Cardiac muscle cell (in vitro differentiated cells and primary cell): ENCODE measurements around the gene PRUNE2. TPM values are rescaled to one million over a fixed set of nuclear protein-coding genes. Genes with fewer than 3 reads are reported as not detected.

Source experiments
- DNase-seq, 2 donors: peaks; one replicate each; pipeline versions ENCODE4 v3.0.0 to v3.0.0-alpha.2; 2010 to 2017; ENCODE audit warnings: low read depth in 1 of 2, low spot score in 1 of 2
- H3K27ac ChIP-seq: fragments of 200-600 bp; sonication (generic); 2 replicates; pipeline ENCODE4 v1.5.1; 2016
- H3K27me3 ChIP-seq: fragments of 200-600 bp; sonication (generic); 2 replicates; pipeline ENCODE4 v1.6.0; 2016; ENCODE audit warnings: control low read depth
- H3K36me3 ChIP-seq: fragments of 200-600 bp; sonication (generic); 2 replicates; pipeline ENCODE4 v1.5.1; 2016; ENCODE audit warnings: control low read depth
- H3K4me1 ChIP-seq: fragments of 200-600 bp; sonication (generic); 2 replicates; pipeline ENCODE4 v1.8.1; 2017; ENCODE audit warnings: low read depth, mild to moderate bottlenecking, mixed run types
- H3K4me3 ChIP-seq: fragments of 200-600 bp; sonication (generic); 2 replicates; pipeline ENCODE4 v1.5.1; 2016; ENCODE audit warnings: mild to moderate bottlenecking
- H3K9me3 ChIP-seq: fragments of 200-600 bp; sonication (generic); 2 replicates; pipeline ENCODE4 v1.5.1; 2017; ENCODE audit warnings: low read depth, mild to moderate bottlenecking, control low read depth
- CTCF ChIP-seq: IDR thresholded peaks from 2 replicates; pipeline ENCODE4 v1.5.1; 2012; ENCODE audit warnings: low read depth, mild to moderate bottlenecking, low read length
- polyA plus RNA-seq: library from polyadenylated mRNA; unstranded; fragments of >200 nt; fragmentation: Nextera tagmentation; extraction: Ambion mirVana; gene quantifications from 2 replicates; pipeline ENCODE4 v1.2.1, GENCODE V29; 2016
- total RNA-seq: library from RNA; depleted of rRNA; stranded (reverse); fragments of >200 nt; gene quantifications from 2 replicates; pipeline ENCODE4 v1.2.3, GENCODE V29; 2016

The PRUNE2 gene
- total and polyA plus RNA-seq, 2 experiments from 2014 or later: 5.5 to 14.4 TPM

GRCh38 chr9:76619640-76620039, 286.3 kb downstream of the PRUNE2 start:
- Histone ChIP-seq H3K4me1 (peaks cover 12% of the 10 kb centered on the region), H3K36me3 (no peaks in the 10 kb centered on the region), H3K9me3 (no peaks in the 10 kb centered on the region), H3K27me3 (no peaks in the 10 kb centered on the region), H3K27ac (no peak overlapping the region), H3K4me3 (no peak overlapping the region)
- peak in 1 of 2 donors; percentile 60 for DNase-seq
- no peak for TF ChIP-seq CTCF

DNA sequence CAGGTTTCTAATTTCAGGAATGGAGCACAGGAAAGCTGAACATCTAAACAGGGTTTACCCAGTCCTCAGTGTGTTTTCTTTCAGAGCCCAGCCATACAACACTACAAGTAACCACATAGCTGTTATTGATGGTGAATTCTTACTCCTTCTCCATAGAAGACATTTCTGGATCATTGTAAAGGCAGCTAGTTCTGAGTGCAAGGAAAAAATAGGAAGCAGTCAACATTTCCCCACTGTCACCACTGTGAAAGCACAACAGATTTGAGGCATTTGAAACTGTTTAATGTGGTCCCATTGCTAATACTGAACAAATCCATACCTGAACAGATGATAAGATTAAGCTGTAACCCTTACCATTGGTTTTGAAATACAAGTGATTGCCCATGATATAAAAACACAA, 286.7 kb downstream of the PRUNE2 start:
- no peak for TF ChIP-seq CTCF
- Histone ChIP-seq H3K27ac (no peak overlapping the region), H3K4me1 (peaks cover 12% of the 10 kb centered on the region), H3K27me3 (no peaks in the 10 kb centered on the region), H3K36me3 (no peaks in the 10 kb centered on the region), H3K4me3 (no peak overlapping the region), H3K9me3 (no peaks in the 10 kb centered on the region)
- DNase-seq: no peak

DNA sequence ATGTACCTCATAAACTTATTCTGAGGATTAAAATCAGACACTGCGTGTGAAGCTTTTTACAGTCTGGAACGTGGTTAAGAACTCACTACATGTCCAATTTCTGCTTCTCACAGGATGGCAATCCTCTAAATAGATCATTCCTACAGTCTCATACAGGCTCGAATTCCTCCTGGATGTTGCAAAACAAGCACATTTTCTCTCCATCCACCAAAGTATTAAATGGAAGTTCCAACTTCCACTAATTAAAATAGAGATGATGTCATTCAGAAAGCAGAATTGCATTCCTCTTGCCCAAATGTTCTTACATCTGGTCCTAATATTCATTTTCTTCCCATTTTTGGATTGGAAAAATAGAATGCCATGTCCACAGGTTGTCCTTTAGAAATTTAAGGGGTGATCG, 287.2 kb downstream of the PRUNE2 start:
- DNase-seq: peak in 1 of 2 donors; percentile 45
- H3K27me3 ChIP-seq: no peaks in the 10 kb centered on the region
- TF ChIP-seq CTCF: no peak
- peaks cover 12% of the 10 kb centered on the region for H3K4me1 ChIP-seq
- H3K36me3 ChIP-seq: no peaks in the 10 kb centered on the region
- no peak overlapping the region for H3K27ac ChIP-seq
- H3K4me3 ChIP-seq: no peak overlapping the region
- H3K9me3 ChIP-seq: no peaks in the 10 kb centered on the region

- peaks cover 12% of the 10 kb centered on the region for H3K4me1 ChIP-seq
- H3K9me3 ChIP-seq: no peaks in the 10 kb centered on the region
- H3K36me3 ChIP-seq: no peaks in the 10 kb centered on the region
- no peak for DNase-seq
- H3K27ac ChIP-seq: no peak overlapping the region
- no peak overlapping the region for H3K4me3 ChIP-seq
- no peak for TF ChIP-seq CTCF
- no peaks in the 10 kb centered on the region for H3K27me3 ChIP-seq
Measured at GRCh38 chr9:76617497-76618175, 288.3 kb downstream of the PRUNE2 start.

- no peaks in the 10 kb centered on the region for H3K9me3 ChIP-seq
- DNase-seq: no peak
- no peaks in the 10 kb centered on the region for H3K27me3 ChIP-seq
- no peak for TF ChIP-seq CTCF
- no peak overlapping the region for H3K4me3 ChIP-seq
- peaks cover 12% of the 10 kb centered on the region for H3K4me1 ChIP-seq
- H3K36me3 ChIP-seq: no peaks in the 10 kb centered on the region
- no peak overlapping the region for H3K27ac ChIP-seq
Measured at GRCh38 chr9:76616780-76617179, 289.1 kb downstream of the PRUNE2 start.

- H3K27me3 ChIP-seq: no peaks in the 10 kb centered on the region
- TF ChIP-seq CTCF: no peak
- no peak overlapping the region for H3K4me3 ChIP-seq
- H3K27ac ChIP-seq: no peak overlapping the region
- no peaks in the 10 kb centered on the region for H3K9me3 ChIP-seq
- no peaks in the 10 kb centered on the region for H3K4me1 ChIP-seq
- H3K36me3 ChIP-seq: no peaks in the 10 kb centered on the region
- DNase-seq: peak in 1 of 2 donors; percentile 75
Measured at GRCh38 chr9:76615177-76615603, 290.7 kb downstream of the PRUNE2 start.
